GM20000 (cell line): ENCODE measurements around the gene TMBIM1.

Source experiments
- DNase-seq: peaks from one replicate; pipeline ENCODE4 v3.0.0; 2012; ENCODE audit warnings: low spot score
- TF ChIP-seq, protein P1 (sequence below): IDR thresholded peaks from 2 replicates; pipeline ENCODE4 v1.5.1; 2012; ENCODE audit warnings: mild to moderate bottlenecking, control low read depth; ENCODE audit errors: extremely low read depth, missing control alignments

The TMBIM1 gene

DNA sequence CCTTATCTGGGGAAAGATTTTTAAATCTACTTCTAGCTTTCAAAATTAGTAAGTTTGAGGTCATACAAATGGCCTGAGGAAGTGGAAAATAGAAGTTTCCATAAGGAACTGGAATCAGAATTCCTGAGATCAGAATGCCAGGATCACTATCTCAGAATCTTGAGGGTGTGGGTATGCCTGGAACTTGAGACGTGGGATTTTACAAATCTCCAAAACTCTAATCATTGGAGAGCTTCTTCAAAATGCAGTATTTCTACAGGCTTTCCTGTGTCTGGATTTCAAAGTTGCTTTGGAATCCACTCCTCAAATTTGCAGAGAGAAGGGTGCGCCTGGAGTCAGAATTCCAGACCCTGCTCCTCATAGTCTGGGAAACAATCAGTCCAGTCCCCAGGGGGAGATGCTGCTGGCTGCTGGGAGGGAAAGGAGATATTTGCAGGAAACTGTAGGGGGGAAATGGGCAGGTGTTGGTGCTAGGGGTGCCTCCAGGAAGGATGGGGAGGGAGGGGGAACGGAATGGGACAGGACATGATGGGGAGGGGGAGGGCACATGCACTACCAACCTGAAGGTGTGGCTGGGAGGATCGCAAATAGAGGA, 33.4 kb upstream of the TMBIM1 start:
- DNase-seq: no peak
- TF ChIP-seq, protein P1, sequence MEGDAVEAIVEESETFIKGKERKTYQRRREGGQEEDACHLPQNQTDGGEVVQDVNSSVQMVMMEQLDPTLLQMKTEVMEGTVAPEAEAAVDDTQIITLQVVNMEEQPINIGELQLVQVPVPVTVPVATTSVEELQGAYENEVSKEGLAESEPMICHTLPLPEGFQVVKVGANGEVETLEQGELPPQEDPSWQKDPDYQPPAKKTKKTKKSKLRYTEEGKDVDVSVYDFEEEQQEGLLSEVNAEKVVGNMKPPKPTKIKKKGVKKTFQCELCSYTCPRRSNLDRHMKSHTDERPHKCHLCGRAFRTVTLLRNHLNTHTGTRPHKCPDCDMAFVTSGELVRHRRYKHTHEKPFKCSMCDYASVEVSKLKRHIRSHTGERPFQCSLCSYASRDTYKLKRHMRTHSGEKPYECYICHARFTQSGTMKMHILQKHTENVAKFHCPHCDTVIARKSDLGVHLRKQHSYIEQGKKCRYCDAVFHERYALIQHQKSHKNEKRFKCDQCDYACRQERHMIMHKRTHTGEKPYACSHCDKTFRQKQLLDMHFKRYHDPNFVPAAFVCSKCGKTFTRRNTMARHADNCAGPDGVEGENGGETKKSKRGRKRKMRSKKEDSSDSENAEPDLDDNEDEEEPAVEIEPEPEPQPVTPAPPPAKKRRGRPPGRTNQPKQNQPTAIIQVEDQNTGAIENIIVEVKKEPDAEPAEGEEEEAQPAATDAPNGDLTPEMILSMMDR: no peak

DNA sequence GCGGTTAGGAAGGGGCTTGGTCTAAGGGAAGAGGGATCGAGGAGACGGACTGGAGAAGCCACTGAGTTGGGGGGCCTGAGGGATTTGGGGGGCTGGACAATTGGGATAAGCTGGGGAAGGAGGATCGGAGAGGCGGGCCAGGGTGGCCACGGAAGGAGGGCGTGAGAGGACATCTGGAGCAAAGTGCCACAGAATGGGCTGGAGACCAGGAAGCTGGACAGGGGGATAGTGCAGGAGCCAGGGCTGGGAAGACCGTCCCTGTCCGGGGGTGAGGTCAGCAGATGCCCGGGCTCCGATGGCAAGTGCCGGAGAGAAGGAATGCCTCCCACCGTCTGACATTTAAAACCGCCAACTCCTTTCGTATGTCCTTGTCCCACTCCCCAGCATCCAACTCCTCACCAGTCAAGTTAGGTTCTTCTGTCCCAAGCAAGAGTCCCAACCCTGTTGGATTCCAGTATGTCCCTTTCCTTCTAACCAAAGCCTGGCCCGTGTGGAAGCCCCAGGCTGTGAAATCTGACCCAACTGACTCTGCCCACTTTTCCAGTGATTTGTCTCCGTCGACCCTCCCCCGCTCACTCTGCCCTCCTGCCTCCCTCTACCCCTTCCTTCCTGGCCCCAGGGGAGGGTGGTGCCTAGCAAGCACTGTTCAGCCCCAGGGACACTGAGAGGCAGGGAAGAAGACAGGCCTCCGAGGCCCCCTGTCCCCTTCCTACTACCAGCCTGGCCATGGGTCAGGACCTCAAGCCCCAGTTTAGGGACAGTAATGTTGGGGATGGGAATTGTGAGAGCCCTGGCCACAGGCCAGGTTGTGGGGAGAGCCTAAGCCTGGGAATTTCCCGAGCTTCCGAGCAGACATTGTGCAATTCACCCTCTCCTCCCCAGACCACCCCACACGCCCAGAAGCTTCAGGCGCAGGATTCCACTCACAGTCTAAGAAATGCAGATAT, 31.5 kb upstream of the TMBIM1 start:
- TF ChIP-seq, protein P1: no peak
- DNase-seq: no peak

DNA sequence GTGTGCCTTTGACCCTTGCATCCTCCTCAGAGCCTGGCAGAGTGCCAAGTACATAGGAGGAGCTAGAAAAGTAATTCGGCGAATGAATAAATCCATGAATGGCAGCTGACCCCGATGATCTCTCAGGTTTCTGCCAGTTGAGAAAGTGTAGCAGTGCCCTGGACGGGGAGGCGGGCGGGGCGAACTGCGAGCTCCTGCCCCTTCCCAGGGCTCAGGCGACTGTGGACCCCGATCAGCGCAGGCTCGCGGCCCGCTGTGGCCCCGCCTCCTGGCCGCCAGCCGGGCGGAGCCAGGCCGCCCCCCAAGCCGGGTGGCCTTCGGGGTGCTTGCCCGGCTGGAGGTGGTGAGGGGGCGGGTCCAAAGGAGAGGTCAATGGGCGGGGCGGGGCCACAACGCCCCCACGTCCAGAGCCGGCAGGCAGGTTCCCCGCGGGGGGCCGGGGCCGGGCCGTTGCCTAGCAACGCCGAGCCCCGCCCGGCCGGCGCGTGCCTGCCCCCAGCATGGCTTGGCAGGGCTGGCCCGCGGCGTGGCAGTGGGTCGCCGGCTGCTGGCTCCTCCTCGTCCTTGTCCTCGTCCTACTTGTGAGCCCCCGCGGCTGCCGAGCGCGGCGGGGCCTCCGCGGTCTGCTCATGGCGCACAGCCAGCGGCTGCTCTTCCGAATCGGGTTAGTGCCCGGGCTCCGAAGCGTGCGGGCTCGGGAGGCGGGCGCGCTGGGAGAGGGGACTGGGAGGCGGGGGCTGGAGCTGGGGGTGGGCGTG, 30.6 kb upstream of the TMBIM1 start:
- DNase-seq: peak; percentile 96
- TF ChIP-seq, protein P1: no peak

DNA sequence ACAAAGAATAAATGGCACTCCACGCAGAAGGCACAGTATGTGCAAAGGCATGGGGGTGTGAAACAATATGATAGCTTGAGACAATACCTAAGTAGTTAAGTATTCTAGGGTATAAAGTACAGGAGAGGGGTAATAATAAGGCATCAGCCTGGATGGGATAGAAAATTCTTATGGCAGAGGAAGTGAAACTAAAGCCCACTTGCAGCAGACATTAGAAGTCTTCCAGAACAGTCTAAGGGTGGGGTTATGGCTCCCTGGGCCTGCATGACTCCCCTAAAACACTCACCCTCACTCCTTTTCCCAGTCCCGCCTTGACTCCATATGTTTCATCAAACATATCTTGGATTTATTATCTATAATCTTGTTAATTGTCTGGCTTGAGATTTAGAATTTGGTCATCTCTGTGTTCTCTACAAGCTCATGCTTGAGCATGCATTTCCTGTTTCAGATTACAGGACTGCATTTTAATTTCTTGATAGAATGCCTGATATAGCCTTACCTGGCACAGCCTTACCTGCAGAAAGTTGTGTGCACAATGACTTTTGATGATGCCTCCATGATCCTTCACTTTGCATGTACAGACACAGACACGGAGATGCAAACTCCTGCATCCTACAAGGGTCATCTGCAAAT, 28.5 kb upstream of the TMBIM1 start:
- DNase-seq: no peak
- TF ChIP-seq, protein P1: no peak

DNA sequence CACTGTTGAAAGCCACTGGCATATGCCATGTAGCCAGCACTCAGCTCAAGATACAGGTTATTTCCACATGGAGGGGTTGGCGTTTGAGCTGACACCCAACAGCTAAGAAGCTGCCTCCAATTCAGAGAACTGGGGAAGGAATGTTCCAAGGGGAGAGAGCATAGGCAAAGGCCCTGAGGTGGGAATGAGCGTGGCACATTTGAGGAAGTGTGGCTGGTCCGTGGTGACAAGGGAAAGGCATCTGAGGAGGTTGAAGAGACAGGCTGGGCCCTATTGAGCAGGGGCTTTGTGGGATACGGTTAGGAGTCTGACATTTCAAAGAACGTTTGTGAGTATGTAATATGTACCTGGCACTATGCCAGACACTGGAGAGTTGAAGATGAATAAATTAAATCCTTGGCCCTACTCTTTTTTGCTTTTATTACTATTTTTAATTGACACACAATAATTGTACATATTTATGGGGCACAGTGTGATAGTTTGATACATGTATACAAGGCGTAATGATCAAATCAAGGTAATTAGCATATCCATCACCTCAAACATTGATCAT, 27.6 kb upstream of the TMBIM1 start:
- TF ChIP-seq, protein P1: no peak

DNA sequence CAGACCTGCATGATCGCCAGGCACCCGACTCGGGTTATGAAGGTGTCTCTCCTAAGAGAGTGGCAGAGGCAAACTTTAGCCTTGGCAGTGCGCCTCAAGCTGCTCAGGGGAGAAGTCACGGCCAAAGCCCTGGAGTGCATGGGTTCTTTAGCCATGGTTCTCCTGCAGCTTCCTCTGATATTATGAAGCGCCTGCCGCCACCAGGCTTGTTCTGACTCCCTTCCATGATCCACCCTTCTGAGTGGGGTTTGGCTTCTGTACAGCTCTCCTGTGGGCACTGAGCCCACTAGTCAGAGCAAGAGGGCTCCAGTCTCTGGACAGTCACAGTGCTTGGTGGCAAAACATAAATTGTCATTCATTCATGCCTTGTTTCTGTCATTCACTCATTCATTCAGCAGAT, 25.9 kb upstream of the TMBIM1 start:
- TF ChIP-seq, protein P1: no peak
- DNase-seq: no peak

More for the DNA sequence above, 27.6 kb upstream of the TMBIM1 start:
- DNase-seq: no peak
